DMS114 treated with DMSO at 0.1 percent for 48 hours (cell line): ENCODE data around the gene CHD2.
"Not testable (repeated sequence)": the region's sequence is repeated elsewhere in the genome, so short reads cannot be mapped to it uniquely, and the experiment has no call there.

Experiments used
- DNase-seq: peaks from one replicate; lab custom pipeline; 2025; ENCODE audit not compliant: unreplicated experiment; lab: John Stamatoyannopoulos, UW

The CHD2 gene

DNA sequence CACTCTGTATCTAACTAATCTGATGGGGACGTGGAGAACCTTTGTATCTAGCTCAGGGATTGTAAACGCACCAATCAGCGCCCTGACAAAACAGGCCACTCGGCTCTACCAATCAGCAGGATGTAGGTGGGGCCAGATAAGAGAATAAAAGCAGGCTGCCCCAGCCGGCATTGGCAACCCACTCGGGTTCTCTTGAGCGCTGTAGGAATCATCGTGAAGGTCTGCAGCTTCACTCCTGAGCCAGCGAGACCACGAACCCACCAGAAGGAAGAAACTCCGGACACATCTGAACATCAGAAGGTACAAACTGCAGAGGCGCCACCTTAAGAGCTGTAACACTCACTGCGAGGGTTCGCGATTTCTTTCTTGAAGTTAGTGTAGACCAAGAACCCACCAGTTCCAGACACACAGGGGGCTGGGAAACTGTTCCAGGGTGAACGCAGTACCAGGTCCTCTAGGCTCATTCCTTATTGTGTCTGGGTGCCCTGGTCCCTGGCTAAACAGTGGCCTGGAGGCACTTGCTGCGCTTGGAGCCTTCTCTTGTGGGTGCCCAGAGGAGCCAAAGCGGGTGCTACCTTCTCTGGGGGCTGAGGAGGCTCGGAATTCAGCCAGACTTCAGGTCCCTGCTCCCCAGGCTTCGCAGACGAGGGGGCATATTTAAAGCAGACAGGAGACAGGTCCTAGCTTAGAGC is 132.5 kb downstream of the CHD2 start:
- DNase-seq = not testable (repeated sequence)

DNA sequence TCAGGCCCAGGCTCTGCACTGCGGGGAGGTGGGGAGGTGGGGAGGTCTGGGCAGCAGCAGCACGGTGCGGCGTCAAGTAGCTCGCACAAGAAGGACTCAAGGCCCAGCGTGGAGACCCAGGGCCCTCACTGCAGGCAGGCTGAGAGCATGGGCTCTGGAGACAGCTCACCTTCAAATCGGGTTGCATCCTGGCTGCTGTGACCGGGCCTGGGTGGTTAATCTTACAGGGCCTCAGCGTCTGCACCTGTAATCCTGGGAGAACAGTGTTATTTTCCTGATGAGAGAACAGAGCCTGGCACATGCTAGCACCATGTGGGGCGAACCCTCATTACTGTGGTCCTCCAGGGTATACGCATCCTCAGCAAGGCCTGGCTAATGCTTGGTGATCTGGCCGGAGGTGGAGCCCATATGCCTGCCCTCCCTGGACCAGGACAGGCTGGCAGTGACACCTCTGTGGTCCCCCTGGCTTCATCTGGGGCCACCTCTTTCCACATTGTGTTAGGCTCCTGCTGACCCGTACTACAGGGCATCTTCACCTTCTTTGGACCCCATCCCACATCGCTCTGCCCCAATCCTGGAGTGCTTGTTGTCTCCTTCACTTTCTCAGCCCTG is 133.4 kb downstream of the CHD2 start:
- DNase-seq = no peak

DNA sequence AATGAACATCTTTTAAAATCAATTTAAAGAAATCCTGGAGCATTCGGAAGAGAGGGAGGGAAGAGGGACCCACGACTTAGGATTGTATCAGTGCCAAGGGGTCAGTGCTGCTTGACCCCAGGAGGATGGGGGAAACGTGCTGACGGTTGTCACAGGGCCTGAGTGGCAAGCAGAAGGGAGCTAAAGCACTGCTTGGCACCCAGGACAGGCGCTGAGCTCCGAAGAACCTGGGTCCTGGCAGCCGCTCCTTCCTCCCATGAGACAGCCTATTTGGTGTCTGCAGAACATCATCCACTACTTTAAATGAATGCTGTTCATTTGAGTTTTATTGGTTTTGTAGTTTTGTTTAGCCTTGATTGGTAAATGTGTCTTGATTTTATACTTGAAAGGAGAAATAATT is 134.4 kb downstream of the CHD2 start:
- no peak for DNase-seq

DNA sequence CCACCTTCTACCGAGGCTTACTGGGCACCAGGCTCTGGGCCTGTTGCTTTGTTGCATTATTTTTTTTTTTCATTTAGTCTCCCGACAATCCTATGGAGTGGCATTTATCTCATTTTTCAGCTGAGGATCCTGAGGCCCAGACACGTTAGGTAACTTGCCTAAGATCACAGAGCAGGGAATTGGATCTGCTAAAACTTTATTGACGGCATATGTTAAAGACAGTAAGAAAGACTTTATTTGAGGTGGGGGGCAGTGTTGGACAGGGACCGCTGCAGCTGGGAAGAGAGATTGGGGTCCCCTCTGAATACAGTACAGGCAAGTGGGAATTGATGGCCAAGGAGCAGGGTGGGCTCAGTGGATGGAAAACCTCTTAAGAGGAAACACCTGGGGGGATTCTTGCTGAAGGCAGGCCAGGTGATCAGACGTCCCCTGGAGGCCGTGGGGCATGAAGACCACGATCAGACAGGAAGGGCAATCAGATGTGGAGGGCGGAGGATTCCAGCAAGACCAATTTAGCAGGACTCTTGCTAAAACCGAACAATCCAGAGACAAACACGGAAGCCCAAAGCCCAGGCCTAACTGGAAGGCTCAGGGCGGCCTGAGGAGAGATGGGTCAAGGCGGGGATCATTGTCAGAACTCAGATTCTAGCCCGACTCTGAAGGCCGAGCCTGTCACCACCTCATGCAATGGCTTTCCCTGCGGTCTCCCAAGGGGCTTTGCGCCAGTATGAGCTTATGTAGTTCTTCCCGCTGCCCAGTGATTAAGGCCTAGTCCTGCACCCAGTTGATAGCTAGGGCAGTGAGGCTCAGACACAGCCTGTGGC is 135.2 kb downstream of the CHD2 start:
- DNase-seq = no peak

DNA sequence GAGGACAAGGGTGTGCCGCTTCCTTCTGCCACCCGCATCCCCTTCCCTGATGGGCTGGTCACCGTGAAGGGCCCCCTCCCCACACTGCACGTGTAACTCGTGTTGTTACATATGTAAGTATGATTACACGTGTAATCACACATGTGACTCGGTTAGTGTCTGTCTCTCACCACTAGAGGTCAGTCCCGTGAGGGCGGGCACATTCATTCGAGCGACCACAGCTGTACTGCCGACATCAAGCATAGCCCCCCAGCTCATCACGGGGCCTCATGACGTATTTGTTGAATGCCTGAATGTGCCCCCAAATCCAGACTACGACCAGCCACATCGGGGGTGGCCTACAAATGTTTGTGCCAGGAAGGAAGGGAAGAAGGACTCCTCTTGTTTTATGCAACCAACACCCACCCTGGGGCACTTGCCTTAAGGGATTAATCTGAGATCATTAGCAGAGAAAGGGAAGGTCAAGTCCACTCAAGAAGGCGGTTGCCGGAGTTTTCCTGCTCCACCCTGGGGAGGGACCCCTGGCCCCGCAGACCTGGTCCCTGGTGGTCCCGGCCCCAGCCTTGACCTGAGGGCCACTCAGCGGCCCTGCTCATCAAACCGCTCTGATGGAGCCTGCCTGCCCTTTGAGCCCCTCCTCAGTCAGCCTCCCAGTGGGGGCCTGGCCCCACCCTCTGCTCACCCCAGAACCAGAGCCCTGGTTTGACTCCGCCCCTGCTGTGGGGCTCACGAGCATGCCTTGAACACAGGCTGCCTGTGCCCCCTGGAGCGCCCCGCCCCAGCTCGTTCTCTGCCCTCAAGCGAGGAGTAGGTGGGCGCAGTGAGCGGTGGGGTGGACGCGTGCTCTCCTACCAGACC is 136.1 kb downstream of the CHD2 start:
- DNase-seq = peak; percentile 32

DNA sequence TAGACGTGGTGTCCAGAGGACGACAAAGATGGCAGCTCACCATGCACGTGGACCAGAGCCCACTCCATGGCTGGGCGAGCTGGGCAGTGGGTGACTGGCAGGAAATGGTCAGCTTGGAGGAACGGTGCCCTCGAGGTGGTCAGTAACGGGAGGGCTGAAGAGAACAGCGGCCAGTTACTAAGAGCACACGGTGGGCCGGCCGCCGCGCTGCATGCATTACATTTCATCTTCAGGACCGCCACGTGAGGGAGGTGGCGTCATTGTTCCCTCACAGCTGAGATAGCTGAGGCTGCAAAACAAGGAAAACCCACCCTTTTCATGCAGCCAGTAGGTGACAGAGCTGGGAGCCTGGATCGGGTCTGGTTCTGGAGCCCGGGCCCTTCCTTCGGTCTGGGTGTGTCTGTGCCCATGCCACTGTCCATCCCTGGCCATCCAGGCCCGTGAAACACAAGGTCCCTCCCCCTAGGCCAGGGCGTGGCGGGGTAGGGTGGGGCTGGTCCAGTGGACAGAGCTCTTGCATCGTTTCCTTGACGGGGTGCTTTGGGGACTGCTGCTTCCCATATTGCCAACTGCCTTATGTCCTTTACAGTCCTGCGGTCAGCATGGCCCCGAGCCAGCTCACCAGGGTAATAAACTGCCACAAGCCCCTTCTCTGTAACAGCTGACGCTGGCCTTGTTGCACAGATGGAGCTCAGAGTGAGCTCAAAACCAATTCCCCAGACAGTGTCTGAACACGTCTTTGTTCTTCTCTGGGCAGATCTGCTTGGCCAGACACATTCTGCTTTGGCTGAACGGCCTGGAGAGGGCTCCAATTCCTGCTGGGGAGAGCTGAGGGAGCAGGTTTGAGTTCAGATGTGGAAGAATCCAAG is 137.1 kb downstream of the CHD2 start:
- DNase-seq = no peak

DNA sequence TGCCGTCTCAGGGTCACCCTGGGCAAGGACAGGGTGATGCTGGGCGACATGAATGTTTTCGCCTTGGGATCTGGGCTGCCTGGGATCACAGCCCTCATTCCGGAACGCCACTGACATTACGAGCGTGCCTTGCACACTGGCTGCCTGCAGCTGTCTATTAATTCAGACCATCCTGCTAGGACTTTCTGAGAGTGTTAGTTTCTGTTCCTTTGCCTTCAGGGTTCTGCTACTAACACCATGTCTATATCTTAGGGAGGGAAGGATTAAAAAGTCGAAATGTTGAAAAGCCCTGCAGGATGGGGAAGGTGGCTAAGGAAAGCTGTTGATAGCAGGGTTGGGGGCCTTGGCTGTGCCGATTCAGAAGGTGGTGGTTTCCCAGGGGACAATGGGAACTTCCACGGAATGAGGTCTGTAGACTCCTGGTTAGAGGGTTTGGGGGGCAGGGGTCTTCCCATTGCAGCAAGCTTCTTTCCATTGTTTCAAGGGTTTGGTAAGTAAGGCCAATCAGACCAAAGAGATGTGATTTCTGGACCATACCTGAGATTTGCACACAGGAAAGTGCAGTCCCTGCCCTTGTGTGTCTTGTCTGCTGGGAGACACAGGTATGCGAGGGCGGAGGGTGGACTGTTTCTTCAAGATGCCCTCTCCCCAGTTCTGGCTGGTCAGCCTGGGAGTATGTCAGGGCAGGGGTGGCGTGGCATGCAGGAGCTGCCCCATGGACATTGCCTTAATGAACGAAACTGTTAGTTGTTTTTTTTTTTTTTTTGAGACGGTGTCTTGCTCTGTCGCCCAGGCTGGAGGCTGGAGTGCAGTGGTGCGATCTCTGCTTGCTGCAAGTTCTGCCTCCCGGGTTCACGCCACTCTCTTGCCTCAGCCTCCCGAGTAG is 137.9 kb downstream of the CHD2 start:
- no peak for DNase-seq

DNA sequence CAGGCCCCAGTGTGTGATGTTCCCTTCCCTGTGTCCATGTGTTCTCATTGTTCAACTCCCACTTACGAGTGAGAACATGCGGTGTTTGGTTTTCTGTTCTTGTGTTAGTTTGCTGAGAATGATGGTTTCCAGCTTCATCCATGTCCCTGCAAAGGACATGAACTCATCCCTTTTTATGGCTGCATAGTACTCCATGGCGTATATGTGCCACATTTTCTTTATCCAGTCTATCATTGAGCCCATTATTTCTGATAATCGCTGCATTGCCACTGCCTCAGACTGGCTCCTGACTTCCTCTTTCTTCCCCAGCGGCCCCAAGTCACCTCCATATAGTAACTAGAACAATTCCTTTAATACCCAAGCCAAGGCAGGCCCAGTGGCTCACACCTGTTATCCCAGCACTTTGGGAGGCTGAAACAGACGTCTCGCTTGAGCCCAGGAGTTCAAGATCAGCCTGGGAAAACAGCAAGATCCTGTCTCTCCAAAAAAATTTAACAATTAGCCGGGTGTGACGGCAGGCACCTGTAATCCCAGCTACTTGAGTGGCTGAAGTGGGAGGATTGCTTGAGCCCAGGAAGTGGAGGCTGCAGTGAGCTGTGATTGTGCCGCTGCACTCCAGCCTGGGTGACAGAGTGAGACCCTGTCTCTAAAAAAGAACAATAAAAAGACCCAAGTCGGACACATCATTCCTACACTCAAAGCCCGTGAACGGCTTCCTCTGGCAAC is 139.6 kb downstream of the CHD2 start:
- DNase-seq = not testable (repeated sequence)

DNA sequence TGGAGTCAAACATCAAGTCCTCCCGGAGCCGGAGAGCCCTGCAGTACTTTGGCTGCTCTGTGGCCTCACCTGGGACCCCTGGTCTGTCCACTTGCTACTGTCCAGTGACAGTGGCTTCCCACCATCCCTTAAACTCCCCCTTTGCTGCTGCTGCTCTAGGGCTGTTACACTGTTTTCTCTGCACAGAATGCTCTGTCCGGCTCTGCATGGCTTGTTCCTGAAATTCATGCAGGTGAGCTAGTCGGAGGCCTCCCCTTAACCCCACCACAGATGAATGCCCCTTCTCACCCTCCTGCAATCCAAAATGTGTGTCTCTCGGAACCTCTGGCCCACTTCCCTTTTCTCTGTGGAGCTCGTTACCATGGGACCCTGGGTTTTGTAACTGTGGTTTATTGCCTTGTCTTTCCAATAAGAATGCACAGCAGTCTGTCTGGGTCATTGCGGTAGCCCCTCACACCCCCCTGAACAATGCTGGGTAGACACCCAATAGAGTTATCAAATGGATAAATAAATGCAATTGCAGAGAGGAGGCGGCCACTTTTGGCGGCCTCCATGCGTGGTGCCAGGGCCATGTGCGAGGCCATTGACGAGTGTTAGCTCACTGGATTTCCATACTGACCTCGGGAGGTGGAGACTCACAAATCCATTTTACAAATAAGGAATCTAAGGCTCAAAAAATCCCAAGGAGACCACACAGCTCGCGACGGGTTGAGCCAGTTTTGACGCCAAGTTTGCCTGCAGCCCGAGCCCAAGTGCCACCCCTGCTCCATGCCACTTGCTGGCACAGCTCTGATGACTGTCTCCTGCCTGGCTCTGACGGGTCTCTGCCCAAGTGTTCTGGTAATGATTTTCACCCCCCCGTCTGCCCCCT is 140.4 kb downstream of the CHD2 start:
- no peak for DNase-seq

DNA sequence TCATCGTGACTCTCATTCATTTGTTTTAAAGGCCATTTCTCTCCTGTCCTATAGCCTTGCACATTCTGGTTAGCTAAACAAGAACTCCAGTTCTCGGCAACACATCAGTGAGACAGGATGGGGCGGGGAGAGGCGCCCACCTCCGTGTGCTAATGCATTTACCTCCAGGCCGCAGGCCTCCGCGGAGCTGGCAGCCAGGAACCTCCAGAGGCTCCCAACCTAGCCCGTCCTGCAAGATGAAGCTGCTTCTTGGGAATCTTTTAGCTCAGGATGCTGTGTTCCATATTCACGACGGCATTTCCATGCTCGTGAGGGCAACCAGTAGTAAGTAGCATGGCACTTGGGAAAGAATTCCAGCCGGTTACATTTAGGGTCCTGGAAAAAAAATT is 141.0 kb downstream of the CHD2 start:
- no peak for DNase-seq

DNA sequence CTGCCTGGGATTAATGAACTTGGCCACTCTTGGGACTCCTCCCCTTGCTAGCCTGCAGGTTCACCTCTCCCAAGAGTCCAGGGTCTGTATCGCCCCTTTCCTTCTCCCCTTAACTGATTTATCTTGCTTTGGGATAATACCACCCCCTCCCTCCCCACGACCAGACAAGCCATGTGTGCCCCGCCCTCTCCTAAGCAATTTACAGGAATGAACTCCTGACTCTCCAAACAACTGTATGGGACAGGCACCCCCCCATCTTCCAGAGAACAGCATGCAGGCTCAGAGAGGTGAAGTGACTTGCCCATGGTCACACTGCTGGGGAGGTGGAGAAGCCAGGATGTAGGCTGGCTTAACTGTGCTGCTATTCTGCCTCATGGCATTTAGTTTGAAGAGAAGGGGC is 142.1 kb downstream of the CHD2 start:
- DNase-seq = no peak

DNA sequence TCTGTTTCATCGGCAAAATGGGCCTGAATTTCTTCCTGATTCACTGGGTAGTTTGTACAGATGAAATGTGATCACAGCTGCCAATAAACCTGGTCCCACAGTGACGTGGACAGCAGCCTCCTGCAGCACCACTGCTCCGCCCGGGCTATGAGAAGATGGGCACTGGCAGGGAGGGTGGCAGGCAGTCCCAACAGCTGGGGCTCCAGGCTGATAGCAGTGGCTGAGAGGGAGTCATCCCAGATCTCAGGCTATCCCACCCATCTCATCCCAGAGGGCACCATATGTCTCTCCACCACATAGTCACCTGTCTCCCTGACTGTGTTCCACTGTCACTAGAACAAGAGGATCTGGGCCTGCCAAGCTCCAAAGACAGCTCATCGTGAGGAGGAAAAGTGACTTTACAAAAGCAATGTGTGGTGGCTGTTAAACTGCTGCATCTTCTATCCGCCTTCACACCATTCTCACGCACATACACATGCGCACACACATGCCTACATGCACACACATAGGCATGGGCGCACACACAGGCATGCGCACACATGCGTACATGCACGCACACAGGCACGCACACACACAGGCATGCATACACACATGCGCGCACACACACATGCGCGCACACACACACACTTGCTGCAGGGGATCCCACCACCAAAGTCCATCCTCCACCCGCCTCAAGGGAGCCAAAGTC is 142.7 kb downstream of the CHD2 start:
- DNase-seq = no peak

DNA sequence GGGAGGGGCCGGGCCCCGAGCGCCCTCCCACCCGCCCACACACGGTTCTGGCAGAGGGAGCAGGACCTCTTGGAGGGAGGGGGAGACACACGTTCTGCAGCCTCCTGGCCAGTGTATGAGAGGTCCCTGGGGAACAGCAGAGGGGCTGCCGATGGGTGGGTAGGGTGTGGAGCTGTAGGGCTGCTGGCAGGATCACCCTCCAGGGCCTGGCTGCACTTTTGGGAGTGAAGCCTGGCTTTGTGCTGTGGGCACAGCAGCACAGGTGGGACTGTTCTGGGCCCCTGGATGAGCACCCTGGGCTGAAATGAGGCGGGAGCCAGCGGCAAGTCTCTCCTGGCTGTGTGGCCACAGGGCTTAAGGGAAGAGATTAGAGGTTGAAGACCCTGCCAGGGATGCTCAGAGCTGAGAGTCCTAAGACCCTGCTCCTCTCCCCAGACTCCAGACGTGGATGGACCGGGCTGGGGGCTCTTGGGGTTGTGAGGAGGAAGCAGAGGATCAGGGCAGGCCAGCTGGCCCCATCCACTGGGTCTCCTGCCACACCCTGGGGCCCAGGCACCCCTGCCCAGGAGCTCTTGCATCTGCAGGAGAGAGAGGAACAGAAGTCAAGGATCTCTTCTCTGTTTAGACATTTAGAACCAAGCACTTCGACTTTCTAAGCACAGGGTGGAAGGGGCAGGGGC is 143.6 kb downstream of the CHD2 start:
- no peak for DNase-seq

DNA sequence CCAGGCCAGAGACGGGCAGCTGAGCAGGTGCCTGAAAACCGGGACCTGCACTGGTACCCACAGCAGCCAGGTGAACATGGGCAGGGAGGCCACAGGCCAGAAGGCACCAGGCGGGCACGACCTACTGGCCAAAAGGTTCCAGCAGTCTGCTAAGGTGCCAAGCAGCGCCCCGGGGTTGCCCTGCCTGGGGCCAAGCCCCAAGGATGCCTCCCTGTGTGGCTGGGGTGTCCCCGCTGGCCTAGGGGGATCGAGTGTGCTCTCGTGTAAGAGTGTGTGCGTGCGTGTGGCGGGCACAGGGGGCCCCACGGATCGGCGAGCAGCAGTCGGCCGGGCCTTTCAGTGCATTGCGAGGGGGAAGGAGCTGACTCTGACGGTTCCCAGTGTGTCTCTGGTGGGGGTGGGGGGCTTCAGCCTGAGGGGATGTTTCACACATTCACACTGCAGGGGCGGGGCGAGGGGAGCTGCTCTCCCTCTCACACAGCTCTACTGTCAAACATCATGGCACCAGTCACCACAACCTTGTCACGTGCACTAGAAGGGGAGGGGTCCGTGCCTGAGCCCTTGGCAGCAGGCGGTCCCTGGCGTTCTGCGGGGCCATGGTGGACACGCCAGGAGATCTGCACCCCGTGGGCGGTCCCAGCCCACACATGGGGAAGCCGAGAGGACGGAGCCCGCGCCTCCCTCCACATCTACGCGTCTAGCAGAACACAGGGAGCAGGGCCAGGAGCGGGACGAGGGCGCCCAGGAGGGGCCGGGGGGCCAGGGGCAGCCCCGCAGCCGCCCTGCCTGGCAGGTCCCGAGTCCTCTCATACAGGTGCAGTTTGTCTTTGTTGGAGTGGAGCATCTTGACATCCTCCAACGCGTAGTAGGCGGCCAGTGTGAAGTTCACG is 144.4 kb downstream of the CHD2 start:
- no peak for DNase-seq

DNA sequence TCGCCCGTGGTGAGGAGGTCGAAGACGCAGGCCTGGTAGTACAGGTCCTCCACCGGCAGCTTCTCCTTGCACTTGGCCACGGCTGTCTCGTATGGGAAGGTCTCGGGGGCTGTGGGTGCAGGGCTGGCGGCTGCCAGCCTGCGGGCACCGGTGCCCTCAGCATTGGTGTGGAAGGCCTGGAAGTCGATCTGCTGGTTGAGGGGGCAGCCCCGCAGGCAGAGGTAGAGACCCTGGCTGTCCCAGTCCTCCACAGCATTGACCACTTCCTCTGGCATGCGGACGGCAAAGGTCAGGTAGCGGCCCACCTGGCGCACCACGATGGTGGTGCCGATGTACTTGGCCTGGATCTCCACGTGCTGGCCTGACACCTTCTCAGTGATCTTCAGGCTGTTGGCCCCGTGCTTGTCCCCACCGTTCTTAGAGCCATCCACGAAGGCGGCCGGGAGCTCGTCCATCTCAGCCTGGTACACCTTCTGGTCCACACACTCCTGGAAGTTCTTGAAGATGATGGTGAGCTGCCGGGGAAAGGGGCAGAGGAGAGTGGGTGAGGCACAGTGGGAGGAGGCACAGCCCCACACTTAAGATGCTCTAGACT is 145.2 kb downstream of the CHD2 start:
- no peak for DNase-seq
